HG03045 (cell line): Measurements from ENCODE around the gene ALDH1A3.
"Not testable (repeated sequence)": the region's sequence is repeated elsewhere in the genome, so short reads cannot be mapped to it uniquely, and the experiment has no call there.

Experiments used
- ATAC-seq: cut with Tn5 transposase; IDR thresholded peaks from one replicate; pipeline ENCODE4 v1.9.1; 2021; ENCODE audit warnings: mild to moderate bottlenecking, moderate library complexity; ENCODE audit not compliant: unreplicated experiment

Gene ALDH1A3

DNA sequence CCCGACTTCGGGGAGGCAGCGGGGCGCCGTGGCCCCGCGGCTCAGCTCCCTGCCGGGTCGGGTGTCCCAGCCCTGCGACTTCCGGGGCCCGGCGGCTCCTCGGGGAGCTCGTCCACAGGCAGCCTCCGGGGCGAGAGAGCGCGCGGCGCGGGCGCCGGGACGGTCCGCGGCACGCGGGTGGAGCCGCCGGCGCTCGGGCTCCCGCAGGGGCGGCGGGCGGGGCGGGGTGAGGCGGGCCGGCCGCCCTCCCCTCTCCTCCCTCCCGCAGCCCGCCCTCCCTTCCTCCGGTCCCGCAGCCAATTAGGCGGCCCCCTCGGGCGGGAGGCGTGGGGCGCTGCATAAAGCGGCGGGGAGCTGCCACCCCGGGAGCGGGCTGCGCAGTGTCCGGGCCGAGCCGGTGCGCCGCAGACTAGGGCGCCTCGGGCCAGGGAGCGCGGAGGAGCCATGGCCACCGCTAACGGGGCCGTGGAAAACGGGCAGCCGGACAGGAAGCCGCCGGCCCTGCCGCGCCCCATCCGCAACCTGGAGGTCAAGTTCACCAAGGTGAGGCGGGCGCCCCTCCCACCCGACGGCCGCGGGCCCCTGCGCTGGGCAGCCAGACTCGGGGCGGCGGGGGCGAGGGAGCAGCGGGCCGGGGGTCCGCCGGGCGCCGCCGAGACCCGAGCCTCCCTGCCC is at the start of gene ALDH1A3:
Gene ALDH1A3 (plus strand): TSS at position 368 of the 675 bp plus-strand sequence. CDS start 77 bp downstream, at position 445.
- no peak for ATAC-seq

- ATAC-seq, result no peak
Measured at GRCh38 chr15:100831467-100831866, 48.2 kb upstream of the ALDH1A3 start.

- no peak for ATAC-seq
Measured at GRCh38 chr15:100832149-100832942, 47.3 kb upstream of the ALDH1A3 start.

- no peak for ATAC-seq
Measured at GRCh38 chr15:100833417-100834389, 45.9 kb upstream of the ALDH1A3 start.

- no peak for ATAC-seq
Measured at GRCh38 chr15:100834731-100835130, 44.9 kb upstream of the ALDH1A3 start.

DNA sequence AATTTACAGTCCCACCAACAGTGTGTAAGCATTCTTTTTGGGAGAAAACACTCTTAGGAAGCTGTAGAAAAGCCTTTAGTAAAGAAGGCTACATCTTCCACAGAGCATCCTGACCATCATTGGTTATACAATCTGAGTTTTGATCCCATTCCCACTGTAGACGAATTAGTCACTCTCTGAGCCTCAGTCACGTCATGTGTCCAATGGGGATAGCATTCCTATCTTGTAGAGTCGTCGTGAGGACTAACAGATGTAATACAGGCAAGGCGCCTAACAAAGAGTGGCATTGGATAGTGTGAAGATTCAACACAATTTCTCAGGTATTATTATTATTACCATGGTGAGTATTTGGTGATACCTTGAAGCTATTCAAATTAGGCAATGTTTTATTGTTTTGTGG is 44.0 kb upstream of the ALDH1A3 start:
- ATAC-seq, result no peak

DNA sequence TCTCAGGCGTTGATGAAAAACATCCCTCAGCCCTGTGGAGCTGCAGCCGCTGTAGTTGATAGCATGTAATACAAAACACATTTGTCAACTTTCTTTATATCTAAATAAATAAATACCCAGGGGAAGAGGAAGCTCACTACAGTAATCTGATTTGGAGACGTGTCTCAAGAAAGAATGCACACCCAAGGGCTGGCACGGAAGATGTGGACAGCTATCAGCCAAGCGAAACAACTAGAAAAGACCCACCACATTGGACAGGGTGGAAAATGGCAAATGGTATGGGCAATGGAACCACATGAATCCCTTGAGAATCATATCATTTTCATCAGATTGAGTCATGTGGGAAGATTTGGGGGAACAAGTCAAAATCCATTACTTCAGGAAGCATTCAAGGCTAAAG is 43.1 kb upstream of the ALDH1A3 start:
- ATAC-seq, result no peak

DNA sequence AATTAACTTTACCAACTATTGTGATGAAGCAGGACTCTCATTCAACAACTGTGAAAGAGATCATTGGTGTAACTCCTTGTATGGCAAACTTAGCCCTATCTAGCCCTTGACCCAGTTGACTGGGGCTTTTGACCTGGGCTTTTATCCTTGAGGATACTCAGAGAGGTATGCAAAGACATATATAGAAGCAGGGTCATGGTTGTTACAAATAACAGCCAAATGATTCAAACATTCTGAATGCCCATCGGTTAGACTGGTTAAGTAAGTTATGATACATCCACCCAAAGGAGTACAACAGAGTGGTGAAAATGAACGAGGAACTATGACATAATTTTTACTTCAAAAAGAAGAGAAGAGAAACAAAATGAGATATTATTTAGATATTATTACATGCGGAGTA is 38.2 kb upstream of the ALDH1A3 start:
- no peak for ATAC-seq

GRCh38 chr15:100842756-100843730 is 36.6 kb upstream of the ALDH1A3 start:
- ATAC-seq, result no peak

- ATAC-seq, result no peak
Measured at GRCh38 chr15:100844167-100844566, 35.5 kb upstream of the ALDH1A3 start.

GRCh38 chr15:100844778-100845177 is 34.9 kb upstream of the ALDH1A3 start:
- ATAC-seq, result no peak

GRCh38 chr15:100847194-100847593 is 32.4 kb upstream of the ALDH1A3 start:
- no peak for ATAC-seq

GRCh38 chr15:100849021-100849854 is 30.4 kb upstream of the ALDH1A3 start:
- no peak for ATAC-seq

- no peak for ATAC-seq
Measured at GRCh38 chr15:100849855-100850218, 29.8 kb upstream of the ALDH1A3 start.

DNA sequence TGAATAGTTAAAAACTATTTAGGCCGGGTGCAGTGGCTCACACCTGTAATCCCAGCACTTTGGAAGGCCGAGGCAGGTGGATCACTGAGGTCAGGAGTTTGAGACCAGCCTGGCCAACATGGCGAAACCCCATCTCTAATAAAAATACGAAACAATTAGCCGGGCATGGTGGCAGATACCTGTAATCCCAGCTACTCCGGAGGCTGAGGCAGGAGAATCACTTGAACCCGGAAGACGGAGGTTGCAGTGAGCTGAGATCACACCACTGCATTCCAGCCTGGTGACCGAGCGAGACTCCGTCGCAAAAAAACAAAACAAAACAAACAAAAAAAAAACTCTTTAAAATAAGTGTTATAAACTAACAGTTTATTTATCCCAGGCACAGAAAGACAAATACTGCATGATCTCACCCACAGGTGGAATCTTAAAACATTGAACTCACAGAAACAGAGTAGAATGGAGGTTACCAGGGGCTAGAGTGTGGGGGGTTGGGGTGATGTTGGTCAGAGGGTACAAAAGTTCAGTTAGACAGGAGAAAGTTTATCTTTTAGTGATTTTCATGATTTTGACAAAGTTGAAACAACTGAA is 28.1 kb upstream of the ALDH1A3 start:
- ATAC-seq, result not testable (repeated sequence)

DNA sequence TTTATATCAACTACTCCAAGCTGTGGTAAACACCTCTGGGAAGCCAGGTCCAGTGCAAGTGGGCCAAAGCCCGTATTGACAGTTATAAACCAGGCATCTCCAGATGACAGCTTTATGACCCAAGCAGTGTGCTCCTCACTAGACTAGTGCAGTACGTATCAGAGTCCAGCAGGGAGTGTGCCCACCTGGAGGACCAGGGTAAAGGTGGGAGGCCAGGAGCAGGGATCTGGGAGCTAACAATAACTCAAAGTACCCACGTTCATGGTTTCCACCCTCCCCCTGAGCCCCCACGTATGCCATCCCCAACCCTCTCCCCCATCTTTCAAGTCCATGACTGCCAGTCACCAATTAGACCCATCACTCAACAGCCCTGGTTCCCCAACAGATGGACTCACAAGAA is 27.0 kb upstream of the ALDH1A3 start:
- no peak for ATAC-seq

GRCh38 chr15:100853676-100854440 is 25.8 kb upstream of the ALDH1A3 start:
- no peak for ATAC-seq

- ATAC-seq, result no peak
Measured at GRCh38 chr15:100856867-100857266, 22.8 kb upstream of the ALDH1A3 start.
